Neuronal stem cell (in vitro differentiated cells): ENCODE measurements around the gene ZMIZ1.
A peak's percentile ranks its signal among the peaks of the same experiment; 100 is the strongest.

Experiments used
- DNase-seq: peaks from one replicate; pipeline ENCODE4 v3.0.0-alpha.2; 2013; ENCODE audit warnings: low spot score
- H2AFZ ChIP-seq: one replicate; pipeline ENCODE4 v1.6.1; 2013; ENCODE audit warnings: mild to moderate bottlenecking, low read length, inconsistent platforms
- H2AK5ac ChIP-seq: 2 replicates; pipeline ENCODE4 v1.6.1; 2013; ENCODE audit warnings: low read depth, mild to moderate bottlenecking, inconsistent platforms, low read length, moderate library complexity, mixed read lengths
- H2BK120ac ChIP-seq: 2 replicates; pipeline ENCODE4 v1.6.1; 2013; ENCODE audit warnings: low read depth, mild to moderate bottlenecking, inconsistent platforms, low read length, moderate library complexity, mixed read lengths
- H2BK12ac ChIP-seq: one replicate; pipeline ENCODE4 v1.6.1; 2013; ENCODE audit warnings: low read length, inconsistent platforms
- H2BK15ac ChIP-seq: 2 replicates; pipeline ENCODE4 v1.6.1; 2013; ENCODE audit warnings: mild to moderate bottlenecking, low read length, inconsistent platforms, mixed read lengths
- H2BK5ac ChIP-seq: one replicate; pipeline ENCODE4 v1.6.1; 2013; ENCODE audit warnings: inconsistent platforms, mild to moderate bottlenecking, low read length, moderate library complexity
- H3K14ac ChIP-seq: one replicate; pipeline ENCODE4 v1.6.1; 2013; ENCODE audit warnings: low read length, inconsistent platforms
- H3K18ac ChIP-seq: 2 replicates; pipeline ENCODE4 v1.6.1; 2013; ENCODE audit warnings: low read length, inconsistent platforms
- H3K23ac ChIP-seq: 2 replicates; pipeline ENCODE4 v1.6.1; 2013; ENCODE audit warnings: low read depth, mild to moderate bottlenecking, mixed read lengths, low read length, inconsistent platforms; ENCODE audit not compliant: poor library complexity
- H3K27ac ChIP-seq: replicated peaks from 3 replicates; pipeline ENCODE4 v1.5.1; 2013; ENCODE audit warnings: low read length, inconsistent platforms
- H3K27me3 ChIP-seq, 3 experiments: 2 replicates each; pipeline ENCODE4 v1.6.1; 2013; ENCODE audit warnings: low read length in 3 of 3, mild to moderate bottlenecking in 2 of 3, inconsistent platforms in 1 of 3, low read depth in 1 of 3, mixed read lengths in 1 of 3, moderate library complexity in 1 of 3; ENCODE audit not compliant: control insufficient read depth in 3 of 3, insufficient read depth in 3 of 3
- H3K36me3 ChIP-seq, 2 donors: replicated peaks in 1 of 2; 2 replicates each; pipeline ENCODE4 v1.6.1; 2013; ENCODE audit warnings: low read length in 2 of 2; ENCODE audit not compliant: control insufficient read depth in 2 of 2, insufficient read depth in 2 of 2
- H3K4ac ChIP-seq: 2 replicates; pipeline ENCODE4 v1.6.1; 2013; ENCODE audit warnings: inconsistent platforms, mild to moderate bottlenecking, low read length, moderate library complexity
- H3K4me1 ChIP-seq, 2 donors: 1 replicate in 1 of 2; 2 replicates in 1 of 2; pipeline ENCODE4 v1.6.1; 2013; ENCODE audit warnings: low read length in 2 of 2, low read depth in 1 of 2; ENCODE audit not compliant: control insufficient read depth in 2 of 2, insufficient read depth in 1 of 2
- H3K4me2 ChIP-seq: one replicate; pipeline ENCODE4 v1.6.1; 2013; ENCODE audit warnings: mild to moderate bottlenecking, low read length, inconsistent platforms; ENCODE audit not compliant: insufficient read depth, poor library complexity, severe bottlenecking
- H3K4me3 ChIP-seq, 2 donors: 2 replicates each; pipeline ENCODE4 v1.5.1; 2013; ENCODE audit warnings: low read length in 2 of 2, mild to moderate bottlenecking in 2 of 2, inconsistent platforms in 1 of 2, moderate library complexity in 1 of 2
- H3K79me1 ChIP-seq: one replicate; pipeline ENCODE4 v1.6.1; 2013; ENCODE audit warnings: low read depth, mild to moderate bottlenecking, inconsistent platforms, low read length, moderate library complexity
- H3K9ac ChIP-seq: one replicate; pipeline ENCODE4 v1.6.1; 2013; ENCODE audit warnings: mild to moderate bottlenecking, low read depth, low read length, inconsistent platforms; ENCODE audit not compliant: poor library complexity
- H3K9me3 ChIP-seq, 2 donors: replicated peaks in 1 of 2; 2 replicates each; pipeline versions ENCODE3 to v1.6.1; 2013; ENCODE audit warnings: low read length in 2 of 2, mild to moderate bottlenecking in 2 of 2, inconsistent platforms in 1 of 2, low read depth in 1 of 2, mixed read lengths in 1 of 2, moderate library complexity in 1 of 2; ENCODE audit not compliant: control insufficient read depth in 2 of 2, insufficient read depth in 1 of 2
- H4K8ac ChIP-seq: one replicate; pipeline ENCODE4 v1.6.1; 2013; ENCODE audit warnings: low read depth, mild to moderate bottlenecking, inconsistent platforms, low read length, moderate library complexity
- H4K91ac ChIP-seq: one replicate; pipeline ENCODE4 v1.6.1; 2013; ENCODE audit warnings: low read length, low read depth, mild to moderate bottlenecking, inconsistent platforms; ENCODE audit not compliant: poor library complexity
- WGBS, 2 donors: extraction: QIAGEN DNeasy Blood & Tissue Kit; methylation state at CpG; one replicate each; pipeline ENCODE4 v1.1.7; 2013; ENCODE audit warnings: missing lambda C conversion rate in 2 of 2, mixed read lengths in 1 of 2; ENCODE audit not compliant: insufficient read length in 2 of 2, insufficient replicate concordance in 1 of 2; ENCODE audit errors: extremely low coverage in 2 of 2; 5-methylcytosine and 5-hydroxymethylcytosine counted together

ZMIZ1 gene

DNA sequence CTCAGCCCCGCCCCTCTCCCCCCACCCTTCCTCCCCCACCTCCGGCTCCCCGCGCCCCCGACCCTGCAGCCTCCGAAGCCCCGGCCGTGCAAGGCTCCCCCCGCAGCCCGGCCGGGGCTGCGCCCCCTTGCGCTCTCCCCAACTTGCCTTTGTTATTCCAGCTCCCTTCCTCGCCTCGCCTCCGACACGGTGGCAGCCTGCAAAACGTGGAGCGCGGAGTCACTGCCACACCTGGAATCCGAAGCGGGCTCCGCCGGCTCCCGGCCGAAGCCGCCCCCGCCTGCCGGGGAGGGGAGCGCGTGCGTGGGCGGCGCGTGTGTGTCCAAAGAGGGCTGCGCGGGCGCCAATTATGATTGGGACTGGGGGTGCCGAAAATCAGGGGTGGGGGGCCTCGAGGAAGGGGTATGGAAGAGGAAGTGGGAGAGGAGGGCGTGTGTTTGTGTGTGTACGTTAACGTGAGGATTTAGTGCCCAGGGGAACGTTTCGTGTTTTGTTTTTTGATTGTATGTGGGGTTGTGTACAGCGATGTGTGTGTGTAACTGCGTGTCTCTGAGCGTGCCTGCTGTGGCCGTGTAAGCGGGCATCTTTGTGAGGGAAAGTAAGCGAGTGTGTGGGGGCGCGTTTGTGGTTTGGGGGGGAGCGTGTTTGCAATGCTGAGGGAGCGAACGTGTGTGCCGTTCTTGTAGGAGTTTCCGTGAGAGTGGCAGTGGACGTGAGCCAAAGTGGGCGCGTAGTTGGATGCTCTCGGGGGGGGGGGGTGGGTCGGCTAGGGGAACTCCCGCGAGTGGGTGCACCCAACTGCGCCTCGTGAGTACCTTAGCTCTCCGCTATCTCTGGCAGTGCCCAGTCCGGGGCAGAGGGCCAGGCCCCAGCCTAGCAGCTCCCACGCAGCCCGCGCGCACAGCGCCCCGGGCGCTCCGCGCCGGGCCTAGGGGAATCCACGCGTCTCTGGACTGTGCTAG lies 1.2 kb upstream of the ZMIZ1 start:
- Histone ChIP-seq H2BK12ac (peak overlapping the region; percentile 94), H3K4me2 (peak overlapping the region; percentile 95), H2AK5ac (peak overlapping the region; percentile 78), H3K9ac (peak overlapping the region; percentile 82), H3K27me3 (peaks cover 0 to 2% (median 0%) of the 10 kb centered on the region in 3 experiments), H3K79me1 (peaks cover 5% of the 10 kb centered on the region), H2BK5ac (no peak overlapping the region), H3K14ac (peak overlapping the region; percentile 82), H3K36me3 (no peaks in the 10 kb centered on the region), H3K18ac (peak overlapping the region; percentile 99), H2BK120ac (peak overlapping the region; percentile 93), H3K23ac (peak overlapping the region; percentile 37), H3K27ac (no peak overlapping the region), H4K91ac (no peak overlapping the region), H4K8ac (peak overlapping the region; percentile 74), H3K4me1 (peaks cover 16 to 29% of the 10 kb centered on the region in 2 donors), H3K4ac (peak overlapping the region; percentile 90), H2AFZ (peak overlapping the region; percentile 99), H2BK15ac (peak overlapping the region; percentile 91), H3K9me3 (no peaks in the 10 kb centered on the region), H3K4me3 (peak overlapping the region; percentile 72 to 76)
- peak; percentile 98 for DNase-seq
- WGBS, 2 donors = no CpG with 5 or more reads among the region's 81 CpGs

DNA sequence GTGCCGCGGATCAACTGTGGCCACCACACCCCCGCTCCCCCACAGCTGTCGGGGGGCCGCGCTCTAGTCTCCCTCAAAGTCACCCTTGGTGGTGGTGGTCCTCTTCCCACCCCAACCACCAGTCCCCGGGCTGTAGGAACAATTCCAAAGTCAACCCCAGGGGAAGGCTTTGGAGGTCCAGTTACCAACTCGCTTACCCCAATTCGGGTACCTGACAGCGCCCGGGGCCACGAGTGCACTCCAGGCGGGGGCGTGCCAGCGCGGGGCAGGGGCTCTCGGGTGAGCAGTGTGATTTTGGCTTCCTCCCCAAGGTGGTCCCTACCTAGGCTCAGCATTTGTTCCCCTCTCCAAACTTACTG lies 584 bp upstream of the ZMIZ1 start:
- no peak overlapping the region for H2BK5ac ChIP-seq
- no peaks in the 10 kb centered on the region for H3K9me3 ChIP-seq
- peak overlapping the region; percentile 73 for H3K27ac ChIP-seq
- H3K4me3 ChIP-seq = peak overlapping the region; percentile 69 to 76
- H3K79me1 ChIP-seq = peaks cover 11% of the 10 kb centered on the region
- H3K36me3 ChIP-seq = no peaks in the 10 kb centered on the region
- H3K27me3 ChIP-seq = peaks cover 0 to 2% (median 0%) of the 10 kb centered on the region in 3 experiments
- peak overlapping the region; percentile 95 for H3K4me2 ChIP-seq
- no peak overlapping the region for H4K8ac ChIP-seq
- H3K4ac ChIP-seq = no peak overlapping the region
- peak overlapping the region; percentile 78 for H2AK5ac ChIP-seq
- no peak overlapping the region for H4K91ac ChIP-seq
- WGBS, 2 donors = no CpG with 5 or more reads among the region's 17 CpGs
- H2BK12ac ChIP-seq = peak overlapping the region; percentile 41
- no peak overlapping the region for H3K23ac ChIP-seq
- peak overlapping the region; percentile 99 for H3K18ac ChIP-seq
- DNase-seq = peak; percentile 49
- peak overlapping the region; percentile 91 for H2BK15ac ChIP-seq
- H3K9ac ChIP-seq = peak overlapping the region; percentile 51
- peak overlapping the region; percentile 90 for H2BK120ac ChIP-seq
- no peak overlapping the region for H3K14ac ChIP-seq
- H2AFZ ChIP-seq = peak overlapping the region; percentile 99
- peaks cover 19 to 36% of the 10 kb centered on the region in 2 donors for H3K4me1 ChIP-seq

DNA sequence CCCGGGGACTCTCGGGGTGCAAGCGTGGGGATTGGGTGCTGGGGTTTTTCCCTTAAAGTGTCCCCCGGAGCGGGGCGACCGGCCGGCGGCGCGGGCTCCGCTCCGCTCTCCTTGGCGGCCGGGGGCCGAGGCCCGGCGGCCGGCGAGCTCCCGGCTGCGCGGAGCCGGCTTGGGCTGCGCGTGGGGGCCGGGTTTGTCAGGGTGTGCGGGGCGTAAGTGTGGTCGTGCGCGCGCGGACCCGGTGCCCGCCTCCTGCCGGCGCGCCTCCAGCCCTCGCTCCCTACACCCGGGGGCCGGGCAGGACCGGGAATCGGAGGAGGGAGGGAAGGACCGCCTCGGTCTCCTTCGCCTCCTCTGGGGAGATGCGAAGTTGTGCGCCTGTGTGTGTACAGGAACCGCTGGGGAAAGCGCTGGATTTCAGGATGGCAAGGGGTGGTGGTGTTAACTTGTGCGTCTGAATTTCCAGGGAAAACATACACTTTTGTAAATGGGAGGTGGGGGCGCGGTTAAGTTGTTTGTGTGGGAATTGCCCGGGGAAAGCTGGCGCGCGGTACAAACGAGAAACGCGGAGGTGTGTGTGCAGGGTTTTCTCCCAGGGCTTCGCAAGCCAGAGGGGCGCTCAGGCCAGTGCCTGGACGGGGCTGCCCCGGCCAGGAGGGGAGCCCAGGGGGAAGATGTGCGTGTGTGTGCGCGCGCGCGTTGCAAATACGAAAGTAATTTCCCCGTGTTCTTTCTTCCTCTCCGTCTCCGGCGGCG lies 737 bp downstream of the ZMIZ1 start:
- no peaks in the 10 kb centered on the region for H3K9me3 ChIP-seq
- H2BK5ac ChIP-seq = peak overlapping the region; percentile 84
- H4K8ac ChIP-seq = no peak overlapping the region
- H3K4me2 ChIP-seq = peak overlapping the region; percentile 99
- H3K27ac ChIP-seq = peak overlapping the region; percentile 93
- H2AK5ac ChIP-seq = no peak overlapping the region
- no peak overlapping the region for H4K91ac ChIP-seq
- peak overlapping the region; percentile 45 for H3K23ac ChIP-seq
- H3K4ac ChIP-seq = no peak overlapping the region
- peak; percentile 27 for DNase-seq
- H3K4me3 ChIP-seq = peak overlapping the region; percentile 76 to 90
- H3K27me3 ChIP-seq = peaks cover 0 to 2% (median 0%) of the 10 kb centered on the region in 3 experiments
- peaks cover 24 to 41% of the 10 kb centered on the region in 2 donors for H3K4me1 ChIP-seq
- peak overlapping the region; percentile 21 for H2BK120ac ChIP-seq
- whole genome bisulfite sequencing, 2 donors = no CpG with 5 or more reads among the region's 77 CpGs
- H2AFZ ChIP-seq = no peak overlapping the region
- H3K14ac ChIP-seq = no peak overlapping the region
- peak overlapping the region; percentile 98 for H3K9ac ChIP-seq
- no peak overlapping the region for H2BK12ac ChIP-seq
- H3K18ac ChIP-seq = peak overlapping the region; percentile 99
- peaks cover 0 to 6% of the 10 kb centered on the region in 2 donors for H3K36me3 ChIP-seq
- H2BK15ac ChIP-seq = no peak overlapping the region
- H3K79me1 ChIP-seq = peaks cover 22% of the 10 kb centered on the region
